ENCODE measurements around the gene SCN4A.
"Not testable (repeated sequence)": the region's sequence is repeated elsewhere in the genome, so short reads cannot be mapped to it uniquely, and the experiment has no call there.

Gene SCN4A

DNA sequence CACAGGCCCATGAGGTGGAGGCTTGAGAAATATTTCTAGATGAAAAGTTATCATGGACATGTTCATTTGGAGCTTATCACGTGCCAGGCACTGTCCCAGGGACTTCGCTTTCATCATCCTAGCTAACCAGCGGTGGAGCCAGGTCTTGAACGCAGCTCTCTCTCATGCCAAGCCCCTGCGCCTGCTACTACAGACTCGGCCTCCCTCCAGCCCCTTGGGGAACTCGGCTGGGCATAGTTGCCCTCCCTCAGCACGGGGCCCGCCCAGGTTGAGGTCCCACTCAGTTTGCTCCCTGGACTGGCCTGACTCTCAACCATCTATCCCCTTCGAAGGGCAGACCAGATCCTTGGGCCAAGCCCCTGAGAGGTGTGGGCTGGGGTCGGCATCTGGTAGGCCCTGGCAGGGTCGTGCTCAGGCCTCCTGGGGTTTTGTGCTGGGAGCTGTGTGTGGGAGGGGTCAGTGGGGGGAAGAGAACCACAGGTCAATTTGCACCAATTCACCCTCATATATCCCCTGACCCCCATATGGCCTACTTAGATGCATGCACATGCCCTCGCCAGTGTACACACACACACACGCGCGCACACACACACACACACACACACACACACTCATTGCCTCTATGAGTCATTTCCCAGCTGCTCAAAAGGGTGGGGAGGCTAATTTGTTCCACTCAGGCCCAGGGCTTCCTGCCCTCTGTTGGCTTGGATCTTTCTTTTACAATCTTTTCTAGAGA, 12.1 kb upstream of the SCN4A start:
- peak in 1 of 2 donors; percentile 47 for DNase-seq (ENCODE audit: low read depth in 2 of 2)

DNA sequence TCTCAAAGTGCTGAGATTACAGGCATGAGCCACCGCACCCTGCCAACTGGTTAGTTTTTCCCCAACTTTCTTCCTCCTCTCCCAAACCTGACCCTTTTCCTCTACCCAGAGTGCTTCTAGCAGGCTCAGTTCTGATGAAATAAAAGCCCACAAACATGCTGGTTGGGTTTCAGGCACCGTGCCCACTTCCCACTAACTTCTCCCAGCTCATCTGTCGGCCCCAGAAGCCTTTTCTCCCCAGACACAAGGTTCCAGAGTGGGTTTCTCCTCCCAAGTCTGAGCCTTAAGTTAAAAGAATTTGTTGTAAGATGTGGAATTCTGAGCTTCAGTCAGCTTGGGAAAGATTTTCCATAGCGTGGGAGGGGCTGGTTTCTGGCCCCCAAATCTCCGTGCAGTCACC, 11.5 kb upstream of the SCN4A start:
- DNase-seq (ENCODE audit: low read depth in 2 of 2): no peak

GRCh38 chr17:63983320-63983719, 10.6 kb upstream of the SCN4A start:
- no peak for DNase-seq (ENCODE audit: low read depth in 2 of 2)

GRCh38 chr17:63982641-63983040, 9.9 kb upstream of the SCN4A start:
- not testable (repeated sequence) for DNase-seq (ENCODE audit: low read depth in 2 of 2)

- DNase-seq (ENCODE audit: low read depth in 2 of 2): no peak
These were observed 5.8 kb upstream of the SCN4A start for GRCh38 chr17:63978272-63979200.

DNA sequence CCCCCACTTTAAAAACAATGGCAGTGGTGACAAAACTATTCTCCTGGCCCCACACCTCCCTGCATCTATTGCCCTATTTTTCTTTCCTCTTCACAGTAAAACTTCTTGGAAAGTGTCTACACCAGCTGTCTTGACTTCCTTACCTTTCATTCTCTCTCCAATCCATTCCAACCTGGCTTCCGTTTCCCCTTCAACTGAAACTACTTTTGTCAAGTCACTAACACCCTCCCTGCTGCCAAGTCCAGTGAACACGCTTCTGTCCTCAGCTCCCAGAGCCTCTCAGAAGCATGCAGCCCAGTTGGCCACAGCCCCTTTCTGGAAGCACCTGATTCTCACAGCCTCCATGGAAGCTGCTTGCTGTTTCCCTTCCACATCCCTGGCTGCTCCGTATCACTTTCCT, 4.0 kb upstream of the SCN4A start:
- no peak for DNase-seq (ENCODE audit: low read depth in 2 of 2)

DNA sequence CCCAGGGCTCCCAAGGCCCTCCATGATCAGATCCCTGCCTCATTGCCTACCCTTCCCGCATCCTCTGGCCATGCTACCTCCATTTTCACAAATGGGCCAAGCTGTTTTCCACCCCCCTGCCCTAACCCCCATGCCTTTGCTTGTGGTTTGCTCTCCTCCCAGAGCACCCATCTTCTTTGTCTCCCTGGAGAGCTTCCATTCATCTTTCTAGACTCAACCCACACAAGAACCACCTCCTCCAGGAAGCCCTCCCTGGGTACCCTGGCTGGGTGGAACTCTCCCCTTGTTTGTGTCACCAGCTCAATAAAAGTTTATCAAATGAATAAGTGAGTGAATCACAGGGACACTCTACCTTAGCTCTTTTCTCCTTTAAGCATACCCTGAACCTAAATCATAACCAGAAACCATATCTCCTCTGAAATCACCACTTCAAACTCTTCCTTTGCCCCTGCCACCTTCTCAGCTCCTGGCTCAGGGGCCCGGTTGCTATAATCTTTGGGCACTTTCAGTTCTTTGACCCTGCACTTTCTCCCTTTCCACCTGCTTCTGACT, 2.9 kb upstream of the SCN4A start:
- no peak for DNase-seq (ENCODE audit: low read depth in 2 of 2)

DNA sequence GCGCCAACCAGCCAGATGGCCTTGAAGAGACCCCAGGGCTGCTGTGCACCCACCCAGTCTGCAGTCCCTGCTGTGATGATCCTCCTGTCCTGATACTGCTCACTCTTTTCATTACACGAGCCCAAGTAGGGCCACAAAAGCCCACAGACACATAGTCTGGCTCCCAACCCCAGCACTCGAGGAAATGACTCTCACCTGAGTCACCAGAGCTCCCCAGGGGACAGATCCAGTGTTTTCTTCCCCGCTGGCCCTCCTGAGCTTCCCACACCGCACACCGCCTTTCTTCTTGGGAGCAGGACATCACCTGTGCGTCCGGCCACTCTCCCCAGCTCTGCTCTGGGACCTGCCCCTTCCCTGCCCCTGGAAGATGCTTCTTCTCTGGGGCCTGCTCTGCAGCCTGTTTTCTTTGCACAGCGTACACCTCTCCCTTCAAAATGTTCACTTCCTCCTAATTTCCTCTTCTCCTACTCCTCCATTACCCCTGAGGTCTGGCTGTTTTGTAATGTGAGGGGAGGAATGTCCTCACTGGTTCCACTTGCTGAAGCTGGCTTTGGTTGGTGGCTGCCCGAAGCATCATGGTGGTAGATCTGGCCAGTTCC, 2.0 kb upstream of the SCN4A start:
- DNase-seq (ENCODE audit: low read depth in 2 of 2): no peak

DNA sequence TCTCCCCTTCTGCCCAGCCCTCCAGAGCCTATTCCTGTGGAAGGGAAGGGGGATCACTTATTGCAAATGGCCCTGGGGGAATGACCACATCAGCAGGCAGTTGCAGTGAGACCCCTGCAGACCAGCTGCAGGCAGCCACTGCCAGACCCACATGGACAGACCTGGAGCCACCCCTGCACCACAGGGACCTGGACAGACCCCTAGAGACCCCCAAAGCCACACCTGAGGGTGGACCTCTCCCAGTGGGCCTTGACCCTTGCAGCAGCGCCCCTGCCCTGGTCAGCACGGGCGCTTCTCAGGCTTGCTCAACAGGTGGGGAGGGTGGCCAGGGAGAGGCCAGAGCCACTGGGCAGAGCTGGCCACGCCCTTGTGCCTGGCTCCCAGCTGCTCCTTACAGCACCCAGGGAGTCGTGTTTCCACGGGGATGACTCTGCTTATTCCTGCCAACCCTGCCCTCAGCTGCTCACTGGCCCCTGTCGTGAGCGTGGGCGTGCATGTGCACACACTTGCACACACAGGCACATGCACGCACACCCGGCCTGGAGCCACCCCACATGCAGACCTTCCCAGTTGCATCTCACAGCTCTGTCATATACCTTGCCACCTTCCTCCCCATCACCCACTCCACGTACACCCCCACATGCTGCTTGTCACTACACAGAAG, 1.3 kb upstream of the SCN4A start:
- no peak for DNase-seq (ENCODE audit: low read depth in 2 of 2)

GRCh38 chr17:63973247-63973646, 529 bp upstream of the SCN4A start:
- no peak for DNase-seq (ENCODE audit: low read depth in 2 of 2)

- no peak for DNase-seq (ENCODE audit: low read depth in 2 of 2)
These were observed 3.4 kb downstream of the SCN4A start for GRCh38 chr17:63969278-63969677.

DNA sequence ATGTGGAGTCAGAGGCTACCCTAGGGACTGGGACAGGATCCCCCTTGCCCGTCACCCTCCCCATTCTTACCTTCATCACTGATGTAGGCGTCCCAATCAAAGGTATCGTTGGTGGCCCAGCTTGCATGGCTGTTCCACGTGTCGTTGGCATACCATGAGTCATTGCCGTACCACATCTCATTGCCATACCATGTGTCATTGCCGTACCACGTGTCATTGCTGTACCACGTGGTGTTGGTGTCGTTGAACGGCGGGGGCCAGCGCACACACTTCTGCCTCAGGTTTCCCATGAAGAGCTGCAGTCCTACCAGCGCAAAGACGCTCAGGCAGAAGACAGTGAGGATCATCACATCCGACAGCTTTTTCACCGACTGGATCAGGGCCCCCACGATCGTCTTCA, 4.8 kb downstream of the SCN4A start:
- no peak for DNase-seq (ENCODE audit: low read depth in 2 of 2)

DNA sequence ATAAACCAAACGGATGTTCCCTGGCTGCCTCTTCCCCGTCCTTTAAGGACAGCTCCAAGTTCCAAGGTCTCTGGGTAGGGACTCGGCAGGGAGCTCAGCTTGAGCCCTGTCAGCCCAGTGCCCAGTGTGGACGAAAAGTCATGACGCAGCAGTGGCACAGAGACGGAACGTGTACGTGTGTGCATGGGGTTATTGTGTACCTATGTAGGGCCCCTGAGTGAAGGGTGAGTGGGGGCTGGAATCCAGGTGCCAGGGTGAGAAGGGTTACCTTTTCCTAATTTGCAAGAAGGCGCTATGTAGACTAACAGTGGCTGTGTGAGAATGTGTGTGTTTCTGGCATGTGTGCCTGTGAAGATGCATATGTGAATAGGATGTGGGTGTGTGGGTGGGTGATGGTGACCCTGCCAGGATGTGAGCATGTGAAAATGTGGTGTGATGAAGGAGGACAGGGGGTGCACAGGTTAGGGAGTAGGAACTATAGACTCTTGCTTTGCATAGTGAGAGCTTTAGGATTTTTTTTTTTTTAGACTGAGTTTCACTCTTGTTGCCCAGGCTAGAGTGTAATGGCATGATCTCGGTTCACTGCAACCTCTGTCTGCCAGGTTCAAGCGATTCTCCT, 6.0 kb downstream of the SCN4A start:
- no peak for DNase-seq (ENCODE audit: low read depth in 2 of 2)

- DNase-seq (ENCODE audit: low read depth in 2 of 2): no peak
These were observed 9.6 kb downstream of the SCN4A start for GRCh38 chr17:63963123-63963522.

DNA sequence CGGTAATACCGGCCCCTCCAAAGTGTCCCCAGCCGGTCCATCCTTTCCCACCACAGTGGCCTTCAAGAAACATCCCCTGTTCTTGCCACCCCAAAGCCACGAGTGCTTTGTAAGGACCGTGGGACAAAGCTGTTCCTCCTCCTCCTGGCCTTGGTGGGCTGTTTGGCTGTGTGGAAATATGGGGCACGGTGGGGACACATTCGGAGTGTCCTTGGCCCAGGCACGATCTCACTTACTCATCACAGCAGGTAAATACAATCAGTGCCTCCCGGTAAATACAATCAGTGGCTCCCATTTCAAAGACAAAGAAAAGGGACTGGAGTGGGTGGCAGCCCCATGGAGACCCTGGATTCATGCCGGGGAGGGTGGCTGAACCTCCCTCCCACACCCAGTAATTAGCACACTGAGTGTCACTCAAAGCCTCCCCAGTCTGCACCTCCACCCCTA, 10.4 kb downstream of the SCN4A start:
- no peak for DNase-seq (ENCODE audit: low read depth in 2 of 2)

DNA sequence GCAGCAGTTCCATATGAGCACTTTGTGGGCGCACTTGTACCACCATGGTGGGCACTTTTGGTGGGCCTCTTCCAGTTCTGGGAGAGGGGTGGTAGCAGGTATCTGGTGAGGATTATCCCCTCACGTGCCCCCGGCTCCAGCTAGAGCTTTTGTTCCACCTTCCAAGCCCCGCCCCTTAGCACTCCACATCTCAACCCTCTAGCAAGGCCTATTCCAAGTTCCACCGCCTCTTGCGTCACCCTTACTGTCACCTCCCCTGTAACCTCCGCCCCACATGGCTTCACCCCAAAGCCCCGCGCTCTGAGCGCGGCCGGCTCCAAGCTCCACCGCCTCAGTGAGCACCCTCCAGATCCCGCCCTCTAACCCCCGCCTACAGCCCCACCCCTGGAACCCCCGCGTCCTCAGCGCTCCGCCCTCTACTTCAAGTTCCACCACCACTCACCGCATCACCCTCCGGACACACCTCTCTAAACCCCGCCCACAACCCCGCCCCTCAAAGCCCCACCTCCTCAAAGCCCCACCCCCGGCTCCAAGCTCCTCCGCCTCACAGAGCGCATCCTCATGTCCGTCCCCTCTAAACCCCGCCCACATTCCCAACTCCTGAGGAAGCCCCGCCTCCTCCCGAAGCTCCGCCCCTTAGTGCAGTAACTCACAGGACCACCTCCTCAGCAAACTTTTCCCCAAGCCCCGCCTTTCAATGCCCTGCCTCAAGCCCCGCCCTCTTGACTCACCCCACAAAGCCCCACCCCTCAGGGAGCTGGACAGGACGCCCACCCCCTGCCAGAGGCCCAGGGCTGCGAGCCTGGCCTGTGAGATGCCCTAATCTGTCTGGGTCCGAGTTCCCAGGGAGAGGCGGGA, 11.1 kb downstream of the SCN4A start:
- DNase-seq (ENCODE audit: low read depth in 2 of 2): peak in 1 of 2 donors; percentile 55

DNA sequence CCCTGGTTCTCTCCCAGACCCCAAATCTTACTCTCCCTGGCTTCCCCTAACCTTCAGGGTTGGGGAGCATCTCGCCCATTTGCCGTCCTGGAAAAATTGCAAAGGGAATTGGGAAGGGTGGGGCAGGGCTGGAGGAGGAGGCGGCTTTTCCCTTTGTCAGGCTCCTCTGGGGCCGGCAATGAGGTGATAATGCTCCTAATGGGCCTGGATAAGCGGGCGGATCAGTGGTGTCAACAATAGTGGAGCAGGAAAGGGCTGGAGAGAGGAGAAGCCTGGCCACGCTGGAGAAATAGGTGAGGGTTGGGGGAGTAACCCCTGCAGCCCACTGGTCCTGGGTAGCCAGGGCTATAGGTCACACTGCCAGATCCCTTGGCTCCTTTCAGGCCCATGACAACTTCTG, 12.3 kb downstream of the SCN4A start:
- DNase-seq (ENCODE audit: low read depth in 2 of 2): no peak

DNA sequence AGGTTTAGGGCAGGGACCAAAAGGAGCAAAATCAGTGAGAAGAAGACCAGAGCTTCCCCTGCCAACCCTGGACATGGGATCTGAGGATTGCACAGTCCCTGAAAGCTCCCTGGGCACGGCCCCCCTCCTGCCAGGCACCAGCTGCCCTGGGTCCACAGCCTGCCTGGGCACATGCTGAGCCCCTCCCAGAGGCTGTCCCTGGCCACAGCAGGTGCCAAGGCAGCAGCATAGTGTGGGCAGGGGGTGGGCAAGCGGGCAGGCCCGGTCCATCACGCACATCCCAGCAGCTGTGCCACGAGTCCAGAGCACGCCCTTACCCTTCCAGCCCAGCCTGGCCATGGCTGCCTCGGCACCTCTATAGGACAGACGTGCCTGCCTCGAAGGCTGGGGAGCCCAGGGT, 12.7 kb downstream of the SCN4A start:
- no peak for DNase-seq (ENCODE audit: low read depth in 2 of 2)

GRCh38 chr17:63956296-63956920, 16.3 kb downstream of the SCN4A start:
- DNase-seq (ENCODE audit: low read depth in 2 of 2): no peak

GRCh38 chr17:63955791-63956190, 16.9 kb downstream of the SCN4A start:
- no peak for DNase-seq (ENCODE audit: low read depth in 2 of 2)
